A549 (cell line): Measurements from ENCODE around the gene GPR52. TPM values are rescaled to one million over a fixed set of nuclear protein-coding genes. Genes with fewer than 3 reads are reported as not detected.

Experiments
- ATAC-seq, 2 experiments: fragments of 200-7000 bp in 1 of 2; fragments of >200 bp in 1 of 2; cut with Nextera tagmentation in 1 of 2; cut with Tn5 transposase in 1 of 2; 3 replicates each; pipeline versions ENCODE4 v1.8.0 to v1.9.1; 2018 to 2020; ENCODE audit warnings: mild to moderate bottlenecking in 1 of 2, moderate library complexity in 1 of 2
- CTCF ChIA-PET: fragments of 300-600 bp; sonication (Branson Sonifier 250); formaldehyde crosslinking; extraction: SDS; loops from one replicate; lab custom pipeline; 2021; ENCODE audit warnings: antibody characterized with exemption, inconsistent platforms; lab: Yijun Ruan, JAX
- POLR2A ChIA-PET: fragments of 350-600 bp; formaldehyde crosslinking; extraction: SDS; loops from one replicate; lab custom pipeline; 2021; ENCODE audit warnings: antibody characterized with exemption, inconsistent platforms; lab: Yijun Ruan, JAX
- DNase-seq, 2 experiments: peaks; one replicate each; pipeline versions ENCODE4 v3.0.0 to v3.0.0-alpha.2; 2011 to 2016; ENCODE audit warnings: low read depth in 1 of 2, low spot score in 1 of 2
- FAIRE-seq: peaks from 2 replicates; lab custom pipeline; 2011; peaks lifted over from hg19 to GRCh38; lab: Jason Lieb, UNC
- H3K27ac ChIP-seq, 2 experiments: fragments of >200 bp; sonication (Bioruptor Twin); formaldehyde crosslinking; 3 replicates each; pipeline ENCODE4 v1.5.1; 2016 to 2017
- H3K4me1 ChIP-seq: fragments of >200 bp; sonication (Bioruptor Twin); formaldehyde crosslinking; 3 replicates; pipeline ENCODE4 v1.6.1; 2016
- H3K4me2 ChIP-seq: fragments of >200 bp; sonication (Bioruptor Twin); formaldehyde crosslinking; 3 replicates; pipeline ENCODE4 v1.6.1; 2016
- H3K4me3 ChIP-seq: fragments of >200 bp; sonication (Bioruptor Twin); formaldehyde crosslinking; 3 replicates; pipeline ENCODE4 v1.5.1; 2016
- H3K9me3 ChIP-seq: fragments of >200 bp; sonication (Bioruptor Twin); formaldehyde crosslinking; 3 replicates; pipeline ENCODE4 v1.6.1; 2016
- ATOH8 ChIP-seq: fragments of 250-450 bp; sonication (Bioruptor Pico); IDR thresholded peaks from 2 replicates; pipeline ENCODE4 v1.5.0; 2020; ENCODE audit warnings: low read depth, mild to moderate bottlenecking, moderate library complexity
- CBX8 ChIP-seq: fragments of 200-600 bp; sonication (generic); IDR thresholded peaks from 2 replicates; pipeline ENCODE4 v1.6.1; 2016
- CHD2 ChIP-seq: fragments of 150-350 bp; IDR thresholded peaks from 2 replicates; pipeline ENCODE4 v1.6.1; 2014; ENCODE audit warnings: low read length; ENCODE audit not compliant: partially characterized antibody
- EHMT2 ChIP-seq: fragments of 200-600 bp; sonication (generic); IDR thresholded peaks from 2 replicates; pipeline ENCODE4 v1.6.1; 2016; ENCODE audit warnings: antibody characterized with exemption, low read depth, mild to moderate bottlenecking, moderate library complexity
- ELK1 ChIP-seq: fragments of 150-350 bp; IDR thresholded peaks from 2 replicates; pipeline ENCODE4 v1.6.1; 2014; ENCODE audit warnings: low read depth, mild to moderate bottlenecking, low read length
- EP300 ChIP-seq, 2 experiments: fragments of >200 bp; sonication (Bioruptor Twin); formaldehyde crosslinking; IDR thresholded peaks; 2 replicates in 1 of 2; 3 replicates in 1 of 2; pipeline ENCODE4 v1.6.1; 2016 to 2017
- FOSL2 ChIP-seq, 2 experiments: fragments of 450-650 bp in 1 of 2; fragments of >200 bp in 1 of 2; sonication (Bioruptor Twin) in 1 of 2; formaldehyde crosslinking; IDR thresholded peaks; 2 replicates each; pipeline versions ENCODE4 v1.5.0 to v1.6.1; 2016 to 2020; ENCODE audit warnings: mild to moderate bottlenecking in 1 of 2, moderate library complexity in 1 of 2
- GATA3 ChIP-seq: IDR thresholded peaks from 2 replicates; pipeline ENCODE4 v1.6.1; 2012; ENCODE audit warnings: borderline replicate concordance
- HEYL ChIP-seq: fragments of 250-450 bp; sonication (Bioruptor Pico); IDR thresholded peaks from 2 replicates; pipeline ENCODE4 v1.8.0; 2021; ENCODE audit warnings: mild to moderate bottlenecking, moderate library complexity
- HOXB13 ChIP-seq: fragments of 250-450 bp; sonication (Bioruptor Pico); IDR thresholded peaks from 2 replicates; pipeline ENCODE4 v1.5.0; 2020; ENCODE audit warnings: low read depth, mild to moderate bottlenecking, moderate library complexity
- HOXB5 ChIP-seq: fragments of 250-450 bp; sonication (Bioruptor Pico); IDR thresholded peaks from 2 replicates; pipeline ENCODE4 v1.5.0; 2020; ENCODE audit warnings: mild to moderate bottlenecking, moderate library complexity
- JUN ChIP-seq, 2 experiments: fragments of >200 bp; sonication (Bioruptor Twin); formaldehyde crosslinking; IDR thresholded peaks; 2 replicates in 1 of 2; 3 replicates in 1 of 2; pipeline ENCODE4 v1.6.1; 2016 to 2017
- KDM1A ChIP-seq: fragments of 200-600 bp; sonication (generic); IDR thresholded peaks from 2 replicates; pipeline ENCODE4 v1.6.1; 2016; ENCODE audit warnings: low read depth, mild to moderate bottlenecking
- KDM5A ChIP-seq: fragments of 200-600 bp; sonication (generic); IDR thresholded peaks from 2 replicates; pipeline ENCODE4 v1.6.1; 2016; ENCODE audit warnings: antibody characterized with exemption, mild to moderate bottlenecking
- MAZ ChIP-seq: fragments of 150-350 bp; IDR thresholded peaks from 2 replicates; pipeline ENCODE4 v1.6.1; 2014; ENCODE audit warnings: antibody characterized with exemption, low read depth, low read length, borderline replicate concordance
- MYC ChIP-seq: IDR thresholded peaks from 2 replicates; pipeline ENCODE4 v1.6.1; 2012; ENCODE audit warnings: mild to moderate bottlenecking, inconsistent platforms, low read length, improper control_type of control experiment, borderline replicate concordance
- NPAS2 ChIP-seq: fragments of 250-450 bp; sonication (Bioruptor Pico); IDR thresholded peaks from 2 replicates; pipeline ENCODE4 v1.8.0; 2022; ENCODE audit warnings: mild to moderate bottlenecking, moderate library complexity, borderline replicate concordance
- RFX5 ChIP-seq: fragments of 450-650 bp; IDR thresholded peaks from 2 replicates; pipeline ENCODE4 v1.7.1; 2014; ENCODE audit warnings: antibody characterized with exemption, mild to moderate bottlenecking, moderate library complexity
- RNF2 ChIP-seq: fragments of 200-600 bp; sonication (generic); IDR thresholded peaks from 2 replicates; pipeline ENCODE4 v1.6.1; 2016; ENCODE audit warnings: low read depth, mild to moderate bottlenecking, antibody characterized with exemption, moderate library complexity, borderline replicate concordance
- SMC3 ChIP-seq: fragments of >200 bp; sonication (Bioruptor Twin); formaldehyde crosslinking; IDR thresholded peaks from 3 replicates; pipeline ENCODE4 v1.6.1; 2018; ENCODE audit warnings: inconsistent platforms
- TP53 ChIP-seq: fragments of 250-450 bp; sonication (Bioruptor Pico); IDR thresholded peaks from 2 replicates; pipeline ENCODE4 v1.5.0; 2021; ENCODE audit warnings: mild to moderate bottlenecking, moderate library complexity
- WGBS: methylation state at CpG from one replicate; pipeline ENCODE4 v1.1.6; 2017; ENCODE audit errors: missing lambda C conversion rate; 5-methylcytosine and 5-hydroxymethylcytosine counted together
- polyA plus RNA-seq, 4 experiments: library from polyadenylated mRNA; depleted of rRNA in 3 of 4; stranded (reverse); fragments of >200 nt; fragmentation: RNase III in 1 of 4; extraction: RNeasy Plus Mini Kit Qiagen cat#74134 plus additional on column Dnase treatment in 1 of 4; gene quantifications; 2 replicates in 3 of 4; 3 replicates in 1 of 4; pipeline ENCODE4 v1.2.3, GENCODE V29; 2011 to 2017

GPR52 gene
- polyA plus RNA-seq, 2 of the 4 experiments (the other 2 are of a cell fraction) = 0.22 TPM; not detected in 1

GRCh38 chr1:174491606-174492005 is 43.8 kb downstream of the GPR52 start:
- no peak for FAIRE-seq
- WGBS = 65% methylated on average over 2 of the region's 2 CpGs

GRCh38 chr1:174497478-174497877 is 49.7 kb downstream of the GPR52 start:
- no peak for FAIRE-seq
- peaks cover 5% of the 10 kb centered on the region; the same call in 1 of the 3 replicates for H3K4me1 ChIP-seq
- TF ChIP-seq CHD2 (no peak), KDM1A (no peak), TP53 (CRISPR knock-in tag) (no peak), KDM5A (no peak), JUN (IDR thresholded peaks at IDR 0.05) (no peak), MAZ (no peak), SMC3 (no peak), CBX8 (no peak), EHMT2 (no peak)
- TF ChIP-seq, all 56 proteins: peak for 0
- H3K4me2 ChIP-seq = no peak overlapping the region
- H3K9me3 ChIP-seq = no peaks in the 10 kb centered on the region
- H3K4me3 ChIP-seq = no peak overlapping the region
- no peak overlapping the region for H3K27ac ChIP-seq
- DNase-seq = no peak
- ATAC-seq = no peak
- ChIA-PET CTCF (no interaction called here), POLR2A (no interaction called here)

More at GRCh38 chr1:174491606-174492005, 43.8 kb downstream of the GPR52 start:
- POLR2A ChIA-PET = no interaction called here
- Histone ChIP-seq H3K4me2 (no peak overlapping the region), H3K4me3 (no peak overlapping the region), H3K27ac (no peak overlapping the region), H3K9me3 (no peaks in the 10 kb centered on the region), H3K4me1 (no peaks in the 10 kb centered on the region)
- CTCF ChIA-PET = interaction anchor here (0.6 kb wide), 1 partner anchor 235 kb away, joined by 4 read pairs; no protein-coding TSS in a partner anchor
- ATAC-seq = no peak
- TF ChIP-seq NPAS2 (no peak), ELK1 (no peak), HOXB13 (CRISPR knock-in tag) (no peak), MAZ (no peak), HOXB5 (no peak), HEYL (CRISPR knock-in tag) (no peak), FOSL2 (IDR thresholded peaks at IDR 0.05) (no peak), FOSL2 (CRISPR knock-in tag; IDR thresholded peaks at IDR 0.05) (no peak), MYC (no peak), CHD2 (no peak), RNF2 (no peak), ATOH8 (CRISPR knock-in tag) (no peak), TP53 (CRISPR knock-in tag) (no peak), RFX5 (no peak), EP300 (IDR thresholded peaks at IDR 0.05) (no peak), GATA3 (no peak)
- DNase-seq = no peak
